Fibroblast of lung (primary cell): Measurements from ENCODE around the gene SLC38A8. TPM values are rescaled to one million over a fixed set of nuclear protein-coding genes. Genes with fewer than 3 reads are reported as not detected.

ENCODE experiments used
- DNase-seq, 2 donors: peaks; one replicate each; pipeline versions ENCODE4 v3.0.0 to v3.0.0-alpha.2; 2010; ENCODE audit warnings: low read depth in 2 of 2
- H2AFZ ChIP-seq: 2 replicates; pipeline ENCODE4 v1.5.1; 2012; ENCODE audit warnings: low read length, control low read depth, inconsistent platforms
- H3K27ac ChIP-seq: 2 replicates; pipeline ENCODE4 v1.5.1; 2011; ENCODE audit warnings: low read length, control low read depth; ENCODE audit not compliant: insufficient read depth
- H3K27me3 ChIP-seq: 2 replicates; pipeline ENCODE4 v1.5.1; 2011; ENCODE audit warnings: mild to moderate bottlenecking, low read length; ENCODE audit not compliant: control insufficient read depth, insufficient read depth
- H3K36me3 ChIP-seq: 2 replicates; pipeline ENCODE4 v1.5.1; 2011; ENCODE audit warnings: low read length; ENCODE audit not compliant: control insufficient read depth, insufficient read depth
- H3K4me1 ChIP-seq: 2 replicates; pipeline ENCODE4 v1.5.1; 2011; ENCODE audit warnings: low read length; ENCODE audit not compliant: control insufficient read depth, insufficient read depth; ENCODE audit errors: extremely low read depth
- H3K4me2 ChIP-seq: 2 replicates; pipeline ENCODE4 v1.5.1; 2011; ENCODE audit warnings: low read length, control low read depth; ENCODE audit not compliant: insufficient read depth; ENCODE audit errors: extremely low read depth
- H3K4me3 ChIP-seq, 4 experiments: fragments of 200-600 bp in 1 of 4; sonication (generic) in 1 of 4; replicated peaks in 1 of 4; 2 replicates each; pipeline ENCODE4 v1.5.1; 2011 to 2016; ENCODE audit warnings: low read length in 4 of 4, low read depth in 3 of 4, mild to moderate bottlenecking in 3 of 4, control low read depth in 2 of 4, inconsistent platforms in 1 of 4, mixed read lengths in 1 of 4; ENCODE audit not compliant: insufficient read depth in 1 of 4; ENCODE audit errors: control extremely low read depth in 1 of 4
- H3K79me2 ChIP-seq: 2 replicates; pipeline ENCODE4 v1.5.1; 2012; ENCODE audit warnings: mild to moderate bottlenecking, low read length, inconsistent platforms; ENCODE audit not compliant: control insufficient read depth, insufficient read depth
- H3K9ac ChIP-seq: 2 replicates; pipeline ENCODE4 v1.5.1; 2011; ENCODE audit warnings: mild to moderate bottlenecking, low read length, control low read depth; ENCODE audit not compliant: insufficient read depth
- H3K9me3 ChIP-seq: 2 replicates; pipeline ENCODE4 v1.5.1; 2012; ENCODE audit warnings: low read depth, low read length; ENCODE audit not compliant: control insufficient read depth, insufficient read depth
- H4K20me1 ChIP-seq: 2 replicates; pipeline ENCODE4 v1.5.1; 2011; ENCODE audit warnings: low read length; ENCODE audit not compliant: control insufficient read depth, insufficient read depth; ENCODE audit errors: extremely low read depth
- EZH2 ChIP-seq: IDR thresholded peaks from 2 replicates; pipeline ENCODE4 v1.5.1; 2012; ENCODE audit warnings: low read length, control low read depth, mild to moderate bottlenecking; ENCODE audit errors: missing control alignments
- polyA plus RNA-seq, 2 donors: library from polyadenylated mRNA; depleted of rRNA in 1 of 2; stranded (reverse) in 1 of 2; unstranded in 1 of 2; fragments of >200 nt; gene quantifications; 2 replicates each; pipeline ENCODE4 v1.2.1, GENCODE V29; 2011 to 2012; ENCODE audit warnings: missing spikeins in 1 of 2
- total RNA-seq: library from RNA; depleted of rRNA; stranded (reverse); fragments of >200 nt; gene quantifications from 2 replicates; pipeline ENCODE4 v1.2.1, GENCODE V29; 2014
- TF ChIP-seq, protein P1 (sequence below), 2 donors: IDR thresholded peaks in 1 of 2; conservative IDR thresholded peaks in 1 of 2; 1 replicate in 1 of 2; 2 replicates in 1 of 2; pipeline ENCODE4 v1.5.1; 2011 to 2012; ENCODE audit warnings: low read length in 2 of 2, control low read depth in 1 of 2, inconsistent platforms in 1 of 2, low read depth in 1 of 2, mild to moderate bottlenecking in 1 of 2

SLC38A8 gene
- total and polyA plus RNA-seq, 2 donors (not counting 1 experiment from before 2014, with no cell fraction given), result not detected

DNA sequence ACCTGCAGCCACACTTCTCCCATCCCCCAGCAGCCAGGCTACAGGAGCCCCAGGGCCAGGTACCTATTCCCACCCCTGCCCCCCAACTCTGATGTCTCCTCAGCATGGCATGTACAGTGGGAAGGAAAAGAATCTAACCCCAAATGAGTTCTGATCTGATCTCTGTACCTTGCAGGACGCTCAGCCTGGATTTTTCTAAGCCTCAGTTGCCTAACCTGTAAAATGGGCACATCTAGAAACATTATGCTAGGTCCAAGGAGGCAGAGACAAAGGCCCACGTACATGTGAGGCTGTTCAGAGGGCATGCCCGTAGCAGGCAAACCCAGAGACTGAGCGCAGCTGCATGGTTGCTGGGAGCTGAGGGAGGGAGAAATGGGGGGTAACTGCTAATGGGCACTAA is 35.1 kb downstream of the SLC38A8 start:
- no peaks in the 10 kb centered on the region for H4K20me1 ChIP-seq
- H3K36me3 ChIP-seq, result no peaks in the 10 kb centered on the region
- TF ChIP-seq EZH2, result no peak
- TF ChIP-seq, protein P1, sequence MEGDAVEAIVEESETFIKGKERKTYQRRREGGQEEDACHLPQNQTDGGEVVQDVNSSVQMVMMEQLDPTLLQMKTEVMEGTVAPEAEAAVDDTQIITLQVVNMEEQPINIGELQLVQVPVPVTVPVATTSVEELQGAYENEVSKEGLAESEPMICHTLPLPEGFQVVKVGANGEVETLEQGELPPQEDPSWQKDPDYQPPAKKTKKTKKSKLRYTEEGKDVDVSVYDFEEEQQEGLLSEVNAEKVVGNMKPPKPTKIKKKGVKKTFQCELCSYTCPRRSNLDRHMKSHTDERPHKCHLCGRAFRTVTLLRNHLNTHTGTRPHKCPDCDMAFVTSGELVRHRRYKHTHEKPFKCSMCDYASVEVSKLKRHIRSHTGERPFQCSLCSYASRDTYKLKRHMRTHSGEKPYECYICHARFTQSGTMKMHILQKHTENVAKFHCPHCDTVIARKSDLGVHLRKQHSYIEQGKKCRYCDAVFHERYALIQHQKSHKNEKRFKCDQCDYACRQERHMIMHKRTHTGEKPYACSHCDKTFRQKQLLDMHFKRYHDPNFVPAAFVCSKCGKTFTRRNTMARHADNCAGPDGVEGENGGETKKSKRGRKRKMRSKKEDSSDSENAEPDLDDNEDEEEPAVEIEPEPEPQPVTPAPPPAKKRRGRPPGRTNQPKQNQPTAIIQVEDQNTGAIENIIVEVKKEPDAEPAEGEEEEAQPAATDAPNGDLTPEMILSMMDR (conservative IDR thresholded peaks at IDR 0.05 in 1 of 2, IDR thresholded peaks at IDR 0.05 in 1 of 2; ENCODE audit: low read depth in 1 of 2, low read length in 2 of 2), result no peak
- no peak overlapping the region for H3K4me3 ChIP-seq
- no peaks in the 10 kb centered on the region for H3K4me1 ChIP-seq
- H3K27me3 ChIP-seq, result peaks cover 18% of the 10 kb centered on the region
- no peaks in the 10 kb centered on the region for H3K79me2 ChIP-seq
- H3K9ac ChIP-seq, result no peak overlapping the region
- no peak overlapping the region for H3K27ac ChIP-seq
- no peak overlapping the region for H2AFZ ChIP-seq
- no peak overlapping the region for H3K4me2 ChIP-seq
- no peaks in the 10 kb centered on the region for H3K9me3 ChIP-seq
- no peak for DNase-seq

DNA sequence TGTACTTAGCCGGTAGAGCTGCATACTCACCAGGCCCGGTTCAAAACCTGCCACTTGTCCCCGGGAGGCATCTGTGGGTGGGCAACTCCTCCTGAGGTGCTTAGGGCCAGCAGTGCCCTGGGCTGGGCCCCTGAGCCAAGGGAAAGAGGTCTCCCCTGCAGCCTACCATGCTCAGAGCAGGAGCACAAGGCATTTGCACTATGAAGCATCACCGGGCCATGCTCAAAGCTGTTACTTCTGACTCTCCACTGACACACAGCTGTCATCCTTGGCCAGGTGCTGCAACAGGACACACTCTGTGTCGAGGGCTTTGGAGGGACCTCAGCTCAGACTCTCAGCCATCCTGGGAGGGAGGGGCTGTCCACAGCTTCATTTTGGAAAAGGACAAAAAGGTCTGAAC is 37.2 kb downstream of the SLC38A8 start:
- H3K9me3 ChIP-seq, result no peaks in the 10 kb centered on the region
- H3K4me2 ChIP-seq, result no peak overlapping the region
- no peak for DNase-seq

DNA sequence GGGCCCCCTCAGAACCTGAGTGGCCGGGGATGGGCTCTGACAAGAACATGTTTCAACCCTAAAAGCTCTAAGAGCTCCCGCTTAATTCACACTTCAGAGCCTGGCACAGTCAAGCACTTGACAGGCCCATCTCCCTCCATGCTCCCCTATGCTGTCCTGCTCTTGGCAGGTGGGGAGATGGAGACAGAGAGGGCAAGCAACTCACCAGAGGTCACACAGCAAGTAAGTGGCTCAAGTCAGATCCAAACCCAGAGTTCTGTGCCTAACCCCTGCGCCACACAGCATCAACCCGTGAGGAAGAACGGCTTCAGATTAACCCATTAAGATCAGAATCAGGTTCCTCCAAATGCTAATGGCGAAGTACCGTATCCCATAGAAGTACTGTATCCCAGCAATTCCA is 38.2 kb downstream of the SLC38A8 start:
- TF ChIP-seq EZH2, result no peak
- TF ChIP-seq, protein P1 (conservative IDR thresholded peaks at IDR 0.05 in 1 of 2, IDR thresholded peaks at IDR 0.05 in 1 of 2; ENCODE audit: low read depth in 1 of 2, low read length in 2 of 2), result no peak
- H2AFZ ChIP-seq, result no peak overlapping the region
- no peak overlapping the region for H3K4me2 ChIP-seq
- no peak for DNase-seq
- no peak overlapping the region for H3K9ac ChIP-seq
- H3K27me3 ChIP-seq, result peaks cover 18% of the 10 kb centered on the region
- no peaks in the 10 kb centered on the region for H3K79me2 ChIP-seq
- no peak overlapping the region for H3K4me3 ChIP-seq
- H3K4me1 ChIP-seq, result no peaks in the 10 kb centered on the region
- no peaks in the 10 kb centered on the region for H4K20me1 ChIP-seq
- no peak overlapping the region for H3K27ac ChIP-seq
- H3K9me3 ChIP-seq, result no peaks in the 10 kb centered on the region
- no peaks in the 10 kb centered on the region for H3K36me3 ChIP-seq

More for the DNA sequence above, 37.2 kb downstream of the SLC38A8 start:
- Histone ChIP-seq H3K27me3 (peaks cover 18% of the 10 kb centered on the region), H3K79me2 (no peaks in the 10 kb centered on the region), H2AFZ (no peak overlapping the region), H3K4me1 (no peaks in the 10 kb centered on the region), H3K36me3 (no peaks in the 10 kb centered on the region), H3K9ac (no peak overlapping the region), H4K20me1 (no peaks in the 10 kb centered on the region), H3K4me3 (no peak overlapping the region), H3K27ac (no peak overlapping the region)
- TF ChIP-seq, protein P1 (conservative IDR thresholded peaks at IDR 0.05 in 1 of 2, IDR thresholded peaks at IDR 0.05 in 1 of 2; ENCODE audit: low read depth in 1 of 2, low read length in 2 of 2), result no peak
- no peak for TF ChIP-seq EZH2
